GM21737 (cell line): ENCODE data around the gene SERINC2.

ENCODE experiments used
- ATAC-seq: cut with Tn5 transposase; IDR thresholded peaks from one replicate; pipeline ENCODE4 v1.9.1; 2021; ENCODE audit warnings: mild to moderate bottlenecking, moderate library complexity; ENCODE audit not compliant: unreplicated experiment

Gene SERINC2

DNA sequence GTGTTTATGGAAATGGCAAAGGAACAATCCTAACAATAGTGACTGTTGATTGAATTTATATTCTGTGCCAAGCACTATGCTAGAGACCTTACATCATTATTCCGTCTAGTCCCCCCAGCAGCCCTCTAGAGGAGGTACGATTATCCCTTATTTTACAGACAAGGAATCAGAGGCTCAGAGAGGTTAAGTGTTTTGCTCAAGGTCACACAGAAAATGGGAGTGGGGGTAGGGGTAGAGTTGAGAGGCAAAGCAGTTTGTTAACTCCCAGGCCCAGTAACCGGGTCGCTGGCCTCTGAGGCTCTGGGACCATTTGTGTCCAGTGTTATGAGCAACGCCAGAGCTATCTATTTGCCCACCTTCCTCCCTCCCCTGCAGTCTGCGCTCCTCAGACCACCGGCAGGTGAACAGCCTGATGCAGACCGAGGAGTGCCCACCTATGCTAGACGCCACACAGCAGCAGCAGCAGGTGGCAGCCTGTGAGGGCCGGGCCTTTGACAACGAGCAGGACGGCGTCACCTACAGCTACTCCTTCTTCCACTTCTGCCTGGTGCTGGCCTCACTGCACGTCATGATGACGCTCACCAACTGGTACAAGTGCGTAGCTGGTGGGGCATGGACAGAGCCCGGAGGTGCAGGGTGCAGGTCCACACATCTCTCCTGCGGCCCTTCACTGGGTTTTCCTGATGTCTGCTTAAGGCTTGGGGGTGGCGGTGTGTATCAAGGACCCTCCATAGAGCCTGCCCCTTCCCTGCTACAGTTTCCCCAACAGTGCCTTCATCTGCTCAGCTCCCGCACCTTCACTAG, 19.8 kb downstream of the SERINC2 start:
- ATAC-seq = no peak

DNA sequence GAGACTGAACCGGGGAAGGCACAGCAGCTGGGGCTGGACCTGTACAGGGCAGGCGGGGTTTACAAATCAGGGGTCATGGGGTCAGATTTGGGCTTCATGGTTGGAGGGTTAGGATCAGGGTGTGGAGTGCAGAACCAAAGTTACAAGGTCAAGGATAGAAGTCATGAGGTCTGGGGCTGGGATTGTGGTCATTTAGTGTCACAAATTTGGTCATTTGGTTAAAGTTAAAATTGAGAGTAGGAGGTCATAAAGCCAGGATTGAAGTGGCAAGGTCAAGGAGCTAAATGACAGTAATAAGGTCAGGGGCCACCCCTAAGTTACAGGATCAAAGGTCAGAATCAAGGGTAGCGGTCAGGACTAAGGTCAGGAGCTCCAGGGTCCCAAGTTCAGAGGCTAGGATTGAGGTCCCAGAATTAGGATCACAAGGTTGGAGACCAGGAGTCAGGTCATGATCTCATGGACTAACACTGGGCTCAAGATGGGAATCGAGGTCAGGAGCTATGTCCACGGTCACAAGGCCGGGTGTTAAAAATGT, 20.4 kb downstream of the SERINC2 start:
- no peak for ATAC-seq

DNA sequence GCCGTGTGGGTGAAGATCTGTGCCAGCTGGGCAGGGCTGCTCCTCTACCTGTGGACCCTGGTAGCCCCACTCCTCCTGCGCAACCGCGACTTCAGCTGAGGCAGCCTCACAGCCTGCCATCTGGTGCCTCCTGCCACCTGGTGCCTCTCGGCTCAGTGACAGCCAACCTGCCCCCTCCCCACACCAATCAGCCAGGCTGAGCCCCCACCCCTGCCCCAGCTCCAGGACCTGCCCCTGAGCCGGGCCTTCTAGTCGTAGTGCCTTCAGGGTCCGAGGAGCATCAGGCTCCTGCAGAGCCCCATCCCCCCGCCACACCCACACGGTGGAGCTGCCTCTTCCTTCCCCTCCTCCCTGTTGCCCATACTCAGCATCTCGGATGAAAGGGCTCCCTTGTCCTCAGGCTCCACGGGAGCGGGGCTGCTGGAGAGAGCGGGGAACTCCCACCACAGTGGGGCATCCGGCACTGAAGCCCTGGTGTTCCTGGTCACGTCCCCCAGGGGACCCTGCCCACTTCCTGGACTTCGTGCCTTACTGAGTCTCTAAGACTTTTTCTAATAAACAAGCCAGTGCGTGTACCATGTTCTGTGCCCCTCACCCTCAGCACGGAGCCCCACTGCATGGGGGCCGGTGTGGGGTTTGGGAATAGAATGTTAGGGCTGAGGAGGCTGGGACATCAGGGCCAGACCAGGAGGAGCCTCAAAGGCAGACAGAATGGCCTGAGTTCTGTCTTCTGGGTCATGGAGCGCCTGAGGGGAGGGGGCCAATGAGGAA, 21.3 kb downstream of the SERINC2 start:
- ATAC-seq = no peak

GRCh38 chr1:31434979-31435378, 22.0 kb downstream of the SERINC2 start:
- ATAC-seq = no peak

GRCh38 chr1:31435471-31436409, 22.7 kb downstream of the SERINC2 start:
- ATAC-seq = no peak

- no peak for ATAC-seq
These were observed 23.8 kb downstream of the SERINC2 start for GRCh38 chr1:31436596-31437432.

- no peak for ATAC-seq
These were observed 24.5 kb downstream of the SERINC2 start for GRCh38 chr1:31437433-31438037.

- ATAC-seq = no peak
These were observed 26.3 kb downstream of the SERINC2 start for GRCh38 chr1:31439276-31439675.

DNA sequence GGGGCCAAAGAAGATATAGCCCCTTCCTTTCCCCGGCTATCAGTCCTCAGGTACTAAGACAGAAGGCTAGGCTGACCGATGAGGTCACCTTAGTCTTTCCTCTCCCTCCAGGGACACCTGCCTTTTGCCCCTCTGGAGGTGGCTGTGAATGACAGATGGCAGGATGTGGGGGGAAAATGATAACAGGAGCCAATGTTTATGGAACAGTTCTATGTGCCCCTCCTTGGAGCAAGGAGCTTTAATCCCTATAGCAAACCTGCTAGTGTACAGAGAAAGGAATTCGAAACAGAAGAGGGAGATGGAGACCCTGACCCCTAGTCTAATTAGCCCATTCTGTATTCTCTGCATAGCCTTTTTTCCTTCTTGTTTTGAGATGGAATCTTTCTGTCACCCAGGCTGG, 28.1 kb downstream of the SERINC2 start:
- ATAC-seq = no peak

DNA sequence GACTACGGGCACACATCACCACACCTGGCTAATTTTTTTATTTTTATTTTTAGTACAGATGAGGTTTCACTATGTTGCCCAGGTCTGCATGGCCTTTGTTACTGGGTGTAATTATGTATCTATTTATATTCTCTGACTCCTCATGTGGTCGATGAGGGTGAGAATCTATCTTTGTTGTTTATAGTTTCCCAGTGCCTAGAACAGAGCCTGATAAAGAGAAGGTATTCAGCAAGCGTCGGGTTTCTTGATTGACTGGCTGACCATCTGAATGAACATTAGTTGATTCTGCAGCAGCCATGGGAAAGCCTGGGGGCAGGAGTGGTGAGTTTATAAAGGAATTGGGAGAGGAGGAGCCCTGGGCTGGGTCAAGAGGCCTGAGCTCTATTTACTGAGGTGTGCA, 28.5 kb downstream of the SERINC2 start:
- ATAC-seq = no peak

- no peak for ATAC-seq
These were observed 29.1 kb downstream of the SERINC2 start for GRCh38 chr1:31441970-31442647.

DNA sequence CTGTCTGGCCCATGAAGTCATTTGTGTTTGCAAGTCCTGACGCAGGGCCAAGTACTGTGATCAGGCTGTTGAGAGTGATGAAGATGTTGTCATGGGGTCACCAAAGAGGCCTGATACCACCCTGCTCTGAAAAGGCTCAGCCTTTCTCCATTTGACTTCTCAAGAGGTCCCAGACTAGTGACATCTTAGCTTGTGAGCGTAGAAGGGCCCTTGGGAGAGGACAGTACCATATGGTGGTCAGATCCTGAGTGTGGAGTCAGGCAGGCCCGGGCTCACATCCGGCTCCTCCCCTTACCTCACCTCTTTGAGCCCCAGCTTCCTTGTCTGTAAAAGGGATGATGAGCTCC, 29.6 kb downstream of the SERINC2 start:
- ATAC-seq = no peak

DNA sequence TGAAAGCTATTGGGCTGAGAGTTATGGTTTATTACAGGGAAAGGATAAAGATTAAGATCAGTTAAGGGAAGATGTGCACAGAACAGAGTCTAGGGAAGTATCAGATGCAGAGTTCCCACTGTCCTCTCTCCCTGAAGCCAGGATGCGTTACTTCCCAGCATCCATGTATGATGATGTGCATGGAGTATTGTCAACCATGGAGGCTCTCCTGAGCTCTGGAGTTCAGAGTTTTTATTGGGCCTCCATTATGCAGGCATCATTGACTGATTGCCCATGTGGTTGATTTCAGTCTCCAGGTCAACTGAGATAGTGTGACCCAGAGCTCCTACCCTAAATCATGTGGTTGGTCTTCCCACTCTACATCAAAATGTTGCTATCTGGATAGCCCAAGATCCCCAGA, 30.7 kb downstream of the SERINC2 start:
- ATAC-seq = no peak

DNA sequence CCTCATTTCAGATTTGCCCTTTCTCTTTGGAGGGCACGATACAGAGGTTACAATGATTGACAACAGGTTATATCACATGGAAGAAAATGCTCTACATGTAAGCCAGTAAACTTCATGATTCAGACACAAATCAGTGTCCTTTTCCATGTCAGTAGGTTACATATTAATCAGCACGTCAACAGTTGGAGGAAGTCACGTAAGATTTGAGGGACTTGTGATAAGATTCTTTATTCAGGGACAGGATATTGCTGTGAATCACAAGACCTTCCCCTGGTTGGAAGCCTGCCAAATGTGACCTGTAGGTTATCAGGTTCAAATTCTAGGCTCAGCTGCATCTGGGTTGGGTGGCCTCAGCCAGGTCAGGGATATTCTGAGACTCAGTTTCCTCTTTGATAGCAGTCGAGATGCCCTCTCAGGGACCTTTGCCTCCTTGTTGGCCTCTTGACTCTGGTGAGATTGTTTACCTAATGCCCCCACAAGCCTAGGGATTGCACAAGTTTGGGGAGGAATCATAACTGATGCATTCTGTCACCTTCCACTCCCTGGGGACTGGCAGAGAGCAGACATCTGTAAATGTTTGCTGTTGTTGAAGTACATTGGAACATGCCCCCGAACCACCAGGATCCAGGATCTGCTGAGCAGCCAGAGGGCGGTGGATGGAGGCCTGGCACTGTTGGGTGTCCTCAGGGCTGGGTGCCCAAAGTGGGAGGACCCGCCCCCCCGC, 31.9 kb downstream of the SERINC2 start:
- no peak for ATAC-seq

GRCh38 chr1:31445951-31446350, 32.9 kb downstream of the SERINC2 start:
- ATAC-seq = no peak

DNA sequence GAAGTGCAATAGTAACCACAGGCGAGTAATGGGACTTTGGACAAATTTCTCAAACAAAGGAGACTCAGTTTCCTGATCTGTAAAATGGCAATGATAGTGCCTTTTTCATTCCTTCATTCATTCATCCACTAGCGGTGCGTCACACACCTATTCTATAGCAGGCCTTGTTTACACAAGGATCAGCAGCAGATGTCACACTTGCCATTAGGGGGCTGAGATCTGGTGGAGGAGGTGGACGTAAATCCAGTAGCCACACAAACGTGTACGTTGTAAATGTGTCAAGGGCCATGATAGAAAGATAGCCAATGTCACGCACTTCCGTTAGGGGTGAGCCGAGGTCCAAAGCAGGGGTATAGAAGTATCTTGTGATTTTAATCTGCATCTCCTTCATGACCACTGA, 34.2 kb downstream of the SERINC2 start:
- ATAC-seq = no peak

- no peak for ATAC-seq
These were observed 40.5 kb downstream of the SERINC2 start for GRCh38 chr1:31453384-31454079.
